ENCODE data around the gene SELENOP. TPM values are rescaled to one million over a fixed set of nuclear protein-coding genes. Genes with fewer than 3 reads are reported as not detected.

Gene SELENOP
- total RNA-seq, 1 experiment from 2014 or later = 11.4 TPM

DNA sequence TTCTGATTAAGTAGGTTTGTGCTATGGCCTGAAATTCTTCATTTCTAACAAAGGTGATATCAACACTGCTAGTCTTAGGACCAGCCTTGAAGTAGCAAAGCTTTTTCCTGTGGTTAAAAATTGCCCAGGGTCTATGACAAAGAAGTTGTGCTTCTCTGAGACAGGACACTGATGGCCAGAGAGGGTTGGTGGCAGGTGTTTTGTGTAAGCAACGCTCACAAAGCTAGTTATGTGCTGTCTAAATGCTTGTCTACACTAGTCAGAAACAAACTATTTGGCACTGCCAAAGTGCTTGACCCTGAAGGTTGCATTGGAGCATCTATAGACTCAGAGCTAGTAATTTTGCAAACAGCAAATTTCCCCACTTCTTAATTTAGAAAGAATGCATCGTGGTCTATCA is 44.1 kb upstream of the SELENOP start:
- DNase-seq (ENCODE audit: low read depth, low spot score) = no peak
- H3K27ac ChIP-seq (ENCODE audit: low read depth, low read length) = no peak overlapping the region
- no peaks in the 10 kb centered on the region for H3K36me3 ChIP-seq (ENCODE audit: control insufficient read depth in 1 of 2, insufficient read depth in 2 of 2, low read length in 2 of 2)
- H3K9me2 ChIP-seq (ENCODE audit: insufficient read depth) = no peaks in the 10 kb centered on the region
- no peaks in the 10 kb centered on the region for H4K20me1 ChIP-seq (ENCODE audit: insufficient read depth)
- ChIA-PET POLR2A (no interaction called here), RAD21 (ENCODE audit: low non-redundant PET in 1 of 2, low total read pairs in 2 of 2, uncharacterized antibody in 2 of 2, unreplicated experiment in 2 of 2) (no interaction called here), CTCF (no interaction called here)
- no peak overlapping the region for H3K9ac ChIP-seq (ENCODE audit: low read length)
- H3K79me2 ChIP-seq (ENCODE audit: insufficient read depth, low read length) = no peaks in the 10 kb centered on the region
- intact Hi-C loops (cut with micrococcal nuclease) = no loop called here
- no peak overlapping the region for H3K4me3 ChIP-seq (replicated peaks in 1 of 2; ENCODE audit: low read depth in 1 of 2, low read length in 2 of 2)
- H3K4me2 ChIP-seq (ENCODE audit: low read length) = no peak overlapping the region
- H3K9me3 ChIP-seq (ENCODE audit: control insufficient read depth in 1 of 2, insufficient read depth in 1 of 2, low read depth in 1 of 2, low read length in 2 of 2) = no peaks in the 10 kb centered on the region
- no TSS peak for BruUV-seq (replicated peaks)
- no peaks in the 10 kb centered on the region for H3K4me1 ChIP-seq (ENCODE audit: control insufficient read depth in 1 of 2, insufficient read depth in 2 of 2, low read length in 2 of 2)
- H3K27me3 ChIP-seq (ENCODE audit: insufficient read depth, low read length) = no peaks in the 10 kb centered on the region
- no peak for TF ChIP-seq CEBPB (IDR thresholded peaks at IDR 0.05; ENCODE audit: low read depth)
- TF ChIP-seq FOSL1 (IDR thresholded peaks at IDR 0.05; ENCODE audit: low read depth) = no peak
- no peak for TF ChIP-seq CBX3 (IDR thresholded peaks at IDR 0.05; ENCODE audit: low read depth)
- TF ChIP-seq TCF7L2 (IDR thresholded peaks at IDR 0.05; ENCODE audit: borderline replicate concordance, extremely low read depth, insufficient read depth, insufficient read length) = no peak
- TF ChIP-seq EZH2 (IDR thresholded peaks at IDR 0.05) = no peak
- no peak for TF ChIP-seq JUND (IDR thresholded peaks at IDR 0.05)
- TF ChIP-seq, protein P1, sequence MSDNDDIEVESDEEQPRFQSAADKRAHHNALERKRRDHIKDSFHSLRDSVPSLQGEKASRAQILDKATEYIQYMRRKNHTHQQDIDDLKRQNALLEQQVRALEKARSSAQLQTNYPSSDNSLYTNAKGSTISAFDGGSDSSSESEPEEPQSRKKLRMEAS (IDR thresholded peaks at IDR 0.05) = no peak
- no peak for TF ChIP-seq SIN3A (IDR thresholded peaks at IDR 0.05; ENCODE audit: low read depth)
- no peak for TF ChIP-seq ELF1 (IDR thresholded peaks at IDR 0.05; ENCODE audit: borderline replicate concordance, low read depth)
- no peak for TF ChIP-seq ZNF274 (IDR thresholded peaks at IDR 0.05; ENCODE audit: low read depth, low read length)
- TF ChIP-seq, protein P2, sequence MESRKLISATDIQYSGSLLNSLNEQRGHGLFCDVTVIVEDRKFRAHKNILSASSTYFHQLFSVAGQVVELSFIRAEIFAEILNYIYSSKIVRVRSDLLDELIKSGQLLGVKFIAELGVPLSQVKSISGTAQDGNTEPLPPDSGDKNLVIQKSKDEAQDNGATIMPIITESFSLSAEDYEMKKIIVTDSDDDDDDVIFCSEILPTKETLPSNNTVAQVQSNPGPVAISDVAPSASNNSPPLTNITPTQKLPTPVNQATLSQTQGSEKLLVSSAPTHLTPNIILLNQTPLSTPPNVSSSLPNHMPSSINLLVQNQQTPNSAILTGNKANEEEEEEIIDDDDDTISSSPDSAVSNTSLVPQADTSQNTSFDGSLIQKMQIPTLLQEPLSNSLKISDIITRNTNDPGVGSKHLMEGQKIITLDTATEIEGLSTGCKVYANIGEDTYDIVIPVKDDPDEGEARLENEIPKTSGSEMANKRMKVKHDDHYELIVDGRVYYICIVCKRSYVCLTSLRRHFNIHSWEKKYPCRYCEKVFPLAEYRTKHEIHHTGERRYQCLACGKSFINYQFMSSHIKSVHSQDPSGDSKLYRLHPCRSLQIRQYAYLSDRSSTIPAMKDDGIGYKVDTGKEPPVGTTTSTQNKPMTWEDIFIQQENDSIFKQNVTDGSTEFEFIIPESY (IDR thresholded peaks at IDR 0.05; ENCODE audit: extremely low read depth, insufficient replicate concordance, low read length) = no peak
- TF ChIP-seq SRF (IDR thresholded peaks at IDR 0.05; ENCODE audit: low read depth) = no peak
- no peak for TF ChIP-seq YY1 (IDR thresholded peaks at IDR 0.05; ENCODE audit: extremely low read depth, insufficient replicate concordance, low read depth, low read length)
- TF ChIP-seq POLR2A (IDR thresholded peaks at IDR 0.05; ENCODE audit: borderline replicate concordance, extremely low read depth, insufficient read depth, insufficient read length) = no peak
- ATAC-seq = no peak
- H2AFZ ChIP-seq (ENCODE audit: low read depth, low read length, poor library complexity, severe bottlenecking) = no peak overlapping the region

Data from HCT116 (cell line).